Kasumi-1 (cell line): Measurements from ENCODE around the gene NAT8L.

Source experiments
- DNase-seq, 2 experiments: peaks; one replicate each; lab custom pipeline; 2025; lab: John Stamatoyannopoulos, UW

NAT8L gene

GRCh38 chr4:2095236-2096072 is 36.3 kb downstream of the NAT8L start:
- DNase-seq = no peak

- DNase-seq = no peak
These were observed 37.0 kb downstream of the NAT8L start for GRCh38 chr4:2096073-2096609.

- no peak for DNase-seq
These were observed 42.4 kb downstream of the NAT8L start for GRCh38 chr4:2101346-2102044.

- no peak for DNase-seq
These were observed 43.1 kb downstream of the NAT8L start for GRCh38 chr4:2102045-2102883.

DNA sequence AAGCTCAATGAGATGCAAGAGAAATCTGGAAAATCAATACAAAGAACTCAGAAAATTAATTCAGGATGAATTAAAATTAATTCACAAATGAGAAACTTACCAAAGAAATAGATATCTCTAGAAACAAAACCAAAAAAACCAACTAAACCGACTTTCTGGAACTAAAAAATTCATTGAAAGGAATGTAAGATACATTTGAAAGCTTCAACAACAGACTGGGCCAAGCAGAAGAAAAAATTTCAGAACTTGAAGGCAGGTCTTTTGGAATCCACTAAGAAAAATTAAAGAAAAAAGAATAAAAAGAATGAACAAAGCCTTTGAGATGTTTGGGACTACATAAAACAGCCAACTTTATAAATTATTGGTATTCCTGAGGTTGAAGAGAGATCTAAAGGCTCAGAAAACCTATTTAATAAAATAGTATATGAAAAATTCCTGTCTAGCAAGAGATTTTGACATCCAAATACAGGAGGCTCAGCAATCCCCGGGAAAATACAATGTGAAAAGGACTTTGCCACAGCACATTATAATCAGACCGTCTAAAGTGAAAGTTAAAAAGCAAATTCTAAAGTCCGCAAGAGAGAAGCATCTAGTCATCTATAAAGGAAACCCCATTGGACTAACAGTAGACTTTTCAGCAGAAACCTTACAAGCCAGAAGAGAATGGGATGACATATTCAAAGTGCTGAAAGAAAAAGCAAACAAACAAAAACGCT is 44.2 kb downstream of the NAT8L start:
- DNase-seq = no peak

DNA sequence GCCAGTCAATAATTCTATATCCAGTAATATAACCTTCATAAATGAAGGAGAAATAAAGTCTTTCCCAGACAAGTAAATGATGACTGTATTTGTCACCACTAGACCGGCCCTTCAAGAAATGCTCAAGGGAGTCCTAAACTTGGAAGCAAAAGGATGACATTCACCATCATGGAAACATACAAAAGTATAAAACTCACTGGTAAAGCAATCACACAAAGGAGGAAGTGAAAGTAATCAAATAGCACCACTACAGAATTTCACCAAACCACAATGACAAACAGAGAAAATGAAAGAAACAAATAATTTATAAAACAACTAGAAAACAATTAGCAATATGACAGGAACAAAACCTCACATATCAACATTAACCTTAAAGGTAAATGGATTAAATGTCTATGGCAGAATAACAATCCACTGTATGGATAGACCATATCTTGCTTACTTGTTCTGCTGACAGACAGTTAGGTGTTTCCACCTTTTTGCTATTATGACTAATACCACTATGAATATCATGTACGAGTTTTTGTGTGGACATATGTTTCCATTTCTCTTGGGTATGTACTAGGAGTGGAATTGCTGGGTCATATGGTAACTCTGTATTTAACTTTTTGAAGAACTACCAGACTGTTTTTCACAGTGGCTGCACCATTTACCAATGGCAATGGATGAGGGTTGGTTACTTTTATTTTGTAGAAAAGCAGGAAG is 44.9 kb downstream of the NAT8L start:
- DNase-seq = no peak

DNA sequence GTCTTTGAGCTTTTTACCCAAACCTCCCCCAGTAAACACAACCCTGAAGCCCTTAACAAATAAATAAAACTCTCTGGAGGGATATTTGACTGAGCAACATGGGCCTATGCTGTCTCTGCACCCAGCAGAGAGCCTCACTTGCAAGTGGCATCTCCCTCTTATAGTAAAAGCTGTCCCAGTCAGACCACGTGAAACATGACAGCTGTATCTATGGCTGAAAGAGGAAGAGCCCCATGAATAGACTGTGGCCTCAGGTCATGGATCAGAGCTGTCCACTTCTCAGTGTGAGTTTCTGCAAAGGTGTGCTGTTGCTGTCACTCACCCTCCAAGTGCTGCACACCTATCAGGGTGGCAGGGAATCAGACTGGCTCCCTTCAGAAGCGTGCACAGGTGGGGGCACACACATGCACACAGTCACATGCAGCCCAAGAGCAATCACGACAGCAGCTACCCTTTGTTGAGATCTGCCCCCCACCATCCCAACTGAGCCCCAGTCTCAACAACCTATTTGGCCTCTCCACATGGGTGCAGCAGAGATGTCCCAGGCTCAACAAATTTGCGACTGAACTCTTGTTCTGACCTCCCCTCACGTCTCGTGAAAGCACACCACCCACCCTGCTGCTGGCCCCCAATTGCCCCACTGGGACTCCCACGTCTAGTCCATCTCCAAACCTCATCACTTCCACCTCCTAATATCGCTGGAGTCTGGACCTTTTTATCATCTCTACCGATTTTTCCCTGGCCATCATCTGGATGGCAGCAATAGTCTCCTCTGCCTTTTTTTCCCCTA is 45.6 kb downstream of the NAT8L start:
- DNase-seq = no peak

DNA sequence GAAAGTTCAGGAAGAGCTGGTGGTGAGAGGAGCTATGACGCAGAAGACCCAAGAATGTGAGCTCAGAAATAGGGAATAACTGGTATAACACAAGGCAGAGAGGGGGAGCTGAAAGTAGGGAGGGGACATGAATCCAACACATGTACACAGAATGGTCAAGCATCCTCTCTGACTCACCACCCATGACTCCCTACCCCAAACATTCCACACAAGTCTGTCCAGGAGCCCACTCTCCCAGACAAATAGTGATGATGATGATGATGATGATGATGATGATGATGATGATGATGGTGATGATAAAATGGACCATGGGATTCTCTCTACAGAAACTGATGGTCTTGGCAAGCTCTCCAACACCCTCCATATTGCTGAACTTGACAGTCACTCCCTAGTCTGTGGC is 46.4 kb downstream of the NAT8L start:
- DNase-seq = no peak

- no peak for DNase-seq
These were observed 57.7 kb downstream of the NAT8L start for GRCh38 chr4:2116687-2117400.
